H9 (cell line): Measurements from ENCODE around the gene PDE6H. TPM values are rescaled to one million over a fixed set of nuclear protein-coding genes. Genes with fewer than 3 reads are reported as not detected.

ENCODE experiments used
- DNase-seq: peaks from one replicate; pipeline ENCODE4 v3.0.0-alpha.2; 2017
- H2AFZ ChIP-seq: one replicate; pipeline ENCODE4 v1.6.1; 2013; ENCODE audit warnings: mild to moderate bottlenecking, low read length, control low read depth, moderate library complexity
- H2AK5ac ChIP-seq: 2 replicates; pipeline ENCODE4 v1.6.1; 2013; ENCODE audit warnings: low read length, control low read depth, mixed read lengths; ENCODE audit not compliant: insufficient read length
- H2BK120ac ChIP-seq: one replicate; pipeline ENCODE4 v1.6.1; 2013; ENCODE audit warnings: low read depth, mild to moderate bottlenecking, low read length, control low read depth, inconsistent platforms; ENCODE audit not compliant: poor library complexity, severe bottlenecking
- H2BK12ac ChIP-seq: 2 replicates; pipeline ENCODE4 v1.6.1; 2013; ENCODE audit warnings: low read length, control low read depth, mixed read lengths, low read depth; ENCODE audit not compliant: insufficient read length
- H2BK15ac ChIP-seq: 2 replicates; pipeline ENCODE4 v1.6.1; 2013; ENCODE audit warnings: low read depth, low read length, control low read depth
- H2BK20ac ChIP-seq: one replicate; pipeline ENCODE4 v1.6.1; 2013; ENCODE audit warnings: low read depth, mild to moderate bottlenecking, low read length, control low read depth, inconsistent platforms; ENCODE audit not compliant: poor library complexity, severe bottlenecking
- H2BK5ac ChIP-seq: 2 replicates; pipeline ENCODE4 v1.6.1; 2013; ENCODE audit warnings: low read length, control low read depth, mixed read lengths; ENCODE audit not compliant: insufficient read length
- H3K14ac ChIP-seq: 2 replicates; pipeline ENCODE4 v1.6.1; 2013; ENCODE audit warnings: low read length, control low read depth; ENCODE audit not compliant: insufficient read depth
- H3K18ac ChIP-seq: 2 replicates; pipeline ENCODE4 v1.6.1; 2013; ENCODE audit warnings: low read depth, mild to moderate bottlenecking, mixed read lengths, low read length, control low read depth; ENCODE audit not compliant: insufficient read length
- H3K23ac ChIP-seq: 2 replicates; pipeline ENCODE4 v1.6.1; 2013; ENCODE audit warnings: low read length, control low read depth, mixed read lengths, low read depth; ENCODE audit not compliant: insufficient read length
- H3K23me2 ChIP-seq: 2 replicates; pipeline ENCODE4 v1.6.1; 2013; ENCODE audit warnings: low read depth, mild to moderate bottlenecking, mixed read lengths, low read length, control low read depth; ENCODE audit not compliant: insufficient read length, poor library complexity, severe bottlenecking
- H3K27ac ChIP-seq: 2 replicates; pipeline ENCODE4 v1.5.1; 2013; ENCODE audit warnings: low read length, control low read depth, mixed read lengths, low read depth; ENCODE audit not compliant: insufficient read length
- H3K27me3 ChIP-seq: 2 replicates; pipeline ENCODE4 v1.6.1; 2013; ENCODE audit warnings: low read length, control low read depth, inconsistent platforms; ENCODE audit not compliant: insufficient read depth
- H3K4ac ChIP-seq: 2 replicates; pipeline ENCODE4 v1.6.1; 2013; ENCODE audit warnings: low read depth, mild to moderate bottlenecking, control low read depth, inconsistent platforms, low read length, moderate library complexity
- H3K4me1 ChIP-seq: 2 replicates; pipeline ENCODE4 v1.6.1; 2013; ENCODE audit warnings: low read length, control low read depth, inconsistent platforms; ENCODE audit not compliant: insufficient read depth
- H3K4me2 ChIP-seq: 2 replicates; pipeline ENCODE4 v1.6.1; 2013; ENCODE audit warnings: low read length, control low read depth, mixed read lengths; ENCODE audit not compliant: insufficient read length, insufficient read depth
- H3K56ac ChIP-seq: 2 replicates; pipeline ENCODE4 v1.6.1; 2013; ENCODE audit warnings: low read depth, mild to moderate bottlenecking, mixed read lengths, low read length, control low read depth; ENCODE audit not compliant: insufficient read length
- H3K79me1 ChIP-seq: 2 replicates; pipeline ENCODE4 v1.6.1; 2013; ENCODE audit warnings: low read depth, mild to moderate bottlenecking, moderate library complexity, low read length, control low read depth, inconsistent platforms; ENCODE audit not compliant: insufficient read depth, poor library complexity, severe bottlenecking
- H3K79me2 ChIP-seq: 2 replicates; pipeline ENCODE4 v1.6.1; 2013; ENCODE audit warnings: low read length, control low read depth, inconsistent platforms; ENCODE audit not compliant: insufficient read depth
- H3K9ac ChIP-seq: 2 replicates; pipeline ENCODE4 v1.6.1; 2013; ENCODE audit warnings: low read length, control low read depth, mixed read lengths; ENCODE audit not compliant: insufficient read length; ENCODE audit errors: extremely low read depth
- H3K9me3 ChIP-seq: one replicate; pipeline ENCODE4 v1.6.1; 2013; ENCODE audit warnings: low read depth, low read length, inconsistent platforms; ENCODE audit not compliant: control insufficient read depth
- H3T11ph ChIP-seq: one replicate; pipeline ENCODE4 v1.6.1; 2013; ENCODE audit warnings: mild to moderate bottlenecking, low read length, control low read depth, inconsistent platforms
- H4K20me1 ChIP-seq: one replicate; pipeline ENCODE4 v1.6.1; 2013; ENCODE audit not compliant: control insufficient read depth, insufficient read length, insufficient read depth
- H4K5ac ChIP-seq: 2 replicates; pipeline ENCODE4 v1.6.1; 2013; ENCODE audit warnings: low read depth, mild to moderate bottlenecking, mixed read lengths, low read length, control low read depth; ENCODE audit not compliant: insufficient read length
- H4K8ac ChIP-seq: replicated peaks from 2 replicates; pipeline ENCODE4 v1.6.1; 2013; ENCODE audit warnings: low read length, control low read depth, mixed read lengths, low read depth; ENCODE audit not compliant: insufficient read length
- H4K91ac ChIP-seq: 2 replicates; pipeline ENCODE4 v1.6.1; 2013; ENCODE audit warnings: low read depth, mild to moderate bottlenecking, moderate library complexity, mixed read lengths, low read length, control low read depth; ENCODE audit not compliant: insufficient read length
- H3K27ac Mint-ChIP-seq, 3 experiments: 2 replicates in 2 of 3; 3 replicates in 1 of 3; pipeline ENCODE4 v1.8.0; 2020 to 2021; ENCODE audit warnings: mixed read lengths in 3 of 3, mild to moderate bottlenecking in 1 of 3, moderate library complexity in 1 of 3
- H3K27me3 Mint-ChIP-seq: 2 replicates; pipeline ENCODE4 v1.8.0; 2021; ENCODE audit warnings: low read depth, mild to moderate bottlenecking, moderate library complexity, mixed read lengths
- H3K36me3 Mint-ChIP-seq, 3 experiments: 2 replicates in 2 of 3; 3 replicates in 1 of 3; pipeline ENCODE4 v1.8.0; 2020 to 2021; ENCODE audit warnings: low read depth in 3 of 3, mixed read lengths in 3 of 3; ENCODE audit not compliant: insufficient read depth in 1 of 3
- H3K4me1 Mint-ChIP-seq, 2 experiments: 2 replicates each; pipeline ENCODE4 v1.8.0; 2020; ENCODE audit warnings: mixed read lengths in 2 of 2
- H3K4me3 Mint-ChIP-seq, 2 experiments: 2 replicates in 1 of 2; 3 replicates in 1 of 2; pipeline ENCODE4 v1.8.0; 2020 to 2021; ENCODE audit warnings: mild to moderate bottlenecking in 2 of 2, mixed read lengths in 2 of 2, moderate library complexity in 1 of 2
- H3K9me3 Mint-ChIP-seq, 2 experiments: 2 replicates in 1 of 2; 3 replicates in 1 of 2; pipeline ENCODE4 v1.8.0; 2020; ENCODE audit warnings: mild to moderate bottlenecking in 2 of 2, mixed read lengths in 2 of 2, moderate library complexity in 1 of 2
- CTCF ChIP-seq: fragments of 200-600 bp; sonication (generic); conservative IDR thresholded peaks from 3 replicates; pipeline ENCODE4 v1.8.0; 2021; ENCODE audit warnings: antibody characterized with exemption, mild to moderate bottlenecking
- WGBS: extraction: QIAGEN DNeasy Blood & Tissue Kit; methylation state at CpG from one replicate; pipeline ENCODE4 v1.1.7; 2013; ENCODE audit warnings: missing lambda C conversion rate, low lambda C conversion rate, mixed read lengths; ENCODE audit not compliant: insufficient read length; ENCODE audit errors: extremely low coverage; 5-methylcytosine and 5-hydroxymethylcytosine counted together
- total RNA-seq: library from RNA; stranded (reverse); gene quantifications from 2 replicates; pipeline ENCODE4 v1.2.1, GENCODE V29; 2021

The PDE6H gene
- total RNA-seq, 1 experiment from 2014 or later: not detected

GRCh38 chr12:14982991-14983390 lies 10.1 kb downstream of the PDE6H start:
- Histone ChIP-seq H3K56ac (no peak overlapping the region), H3K23ac (no peak overlapping the region), H3K9ac (no peak overlapping the region), H3K27me3 (no peaks in the 10 kb centered on the region), H3K4me2 (no peak overlapping the region), H3K9me3 (no peaks in the 10 kb centered on the region), H4K8ac (no peak overlapping the region), H2BK12ac (no peak overlapping the region), H2BK5ac (no peak overlapping the region), H3T11ph (no peak overlapping the region), H3K79me2 (no peaks in the 10 kb centered on the region), H2BK15ac (no peak overlapping the region), H3K23me2 (no peaks in the 10 kb centered on the region), H3K14ac (no peak overlapping the region), H4K91ac (no peak overlapping the region), H4K5ac (no peak overlapping the region), H3K4ac (no peak overlapping the region), H2BK20ac (no peak overlapping the region), H2AFZ (no peak overlapping the region), H2AK5ac (no peak overlapping the region), H2BK120ac (no peak overlapping the region), H3K79me1 (no peaks in the 10 kb centered on the region), H3K4me1 (no peaks in the 10 kb centered on the region), H3K27ac (no peak overlapping the region), H4K20me1 (no peaks in the 10 kb centered on the region), H3K18ac (no peak overlapping the region)
- Mint-ChIP-seq H3K4me3 (no peak overlapping the region), H3K4me1 (no peaks in the 10 kb centered on the region), H3K27me3 (no peaks in the 10 kb centered on the region), H3K9me3 (no peaks in the 10 kb centered on the region), H3K36me3 (no peaks in the 10 kb centered on the region), H3K27ac (no peak overlapping the region)
- DNase-seq: no peak
- WGBS: no CpG with 5 or more reads among the region's 2 CpGs
- no peak for TF ChIP-seq CTCF
